CD4-positive, alpha-beta T cell (primary cell): Measurements from ENCODE around the gene CFAP97D1. TPM values are rescaled to one million over a fixed set of nuclear protein-coding genes. Genes with fewer than 3 reads are reported as not detected.

Experiments used
- ATAC-seq: fragments of 200-7000 bp; cut with Tn5 transposase; one replicate; pipeline ENCODE4 v1.10.0; 2022; ENCODE audit warnings: mild to moderate bottlenecking; ENCODE audit not compliant: poor library complexity
- CTCF ChIA-PET: fragments of 350-600 bp; sonication (Branson Sonifier 250); formaldehyde crosslinking; loops from one replicate; lab custom pipeline; 2021; ENCODE audit warnings: antibody characterized with exemption, inconsistent platforms; lab: Charles Lee
- POLR2A ChIA-PET: fragments of 350-600 bp; sonication (Branson Sonifier 250); formaldehyde crosslinking; loops from one replicate; lab custom pipeline; 2021; ENCODE audit warnings: antibody characterized with exemption, inconsistent platforms; lab: Charles Lee
- DNase-seq, 14 experiments: peaks; one replicate each; pipeline ENCODE4 v3.0.0-alpha.2; 2013 to 2020; ENCODE audit warnings: mixed read lengths in 2 of 14
- H3K27ac ChIP-seq, 2 donors: one replicate each; pipeline versions ENCODE4 v1.5.1 to v1.7.0; 2013; ENCODE audit warnings: low read length in 2 of 2, low read depth in 1 of 2, mild to moderate bottlenecking in 1 of 2
- H3K27me3 ChIP-seq, 2 experiments: 1 replicate in 1 of 2; 2 replicates in 1 of 2; pipeline versions ENCODE4 v1.6.1 to v1.7.0; 2013; ENCODE audit warnings: low read length in 2 of 2, control low read depth in 1 of 2, mild to moderate bottlenecking in 1 of 2, moderate library complexity in 1 of 2; ENCODE audit not compliant: insufficient read depth in 2 of 2, control insufficient read depth in 1 of 2
- H3K36me3 ChIP-seq: one replicate; pipeline ENCODE4 v1.6.1; 2013; ENCODE audit warnings: low read length, control low read depth; ENCODE audit not compliant: insufficient read depth
- H3K4me1 ChIP-seq: one replicate; pipeline ENCODE4 v1.6.1; 2013; ENCODE audit warnings: low read length, control low read depth; ENCODE audit not compliant: insufficient read depth
- H3K4me3 ChIP-seq: one replicate; pipeline ENCODE4 v1.5.1; 2013; ENCODE audit warnings: mild to moderate bottlenecking, low read length, moderate library complexity
- H3K9me3 ChIP-seq, 2 experiments: 1 replicate in 1 of 2; 2 replicates in 1 of 2; pipeline versions ENCODE4 v1.6.1 to v1.7.0; 2013; ENCODE audit warnings: low read length in 2 of 2, mild to moderate bottlenecking in 2 of 2, control low read depth in 1 of 2, moderate library complexity in 1 of 2; ENCODE audit not compliant: control insufficient read depth in 1 of 2, insufficient read depth in 1 of 2
- H3K27ac Mint-ChIP-seq: one replicate; pipeline ENCODE4 v1.8.0; 2020; ENCODE audit warnings: mixed read lengths
- H3K27me3 Mint-ChIP-seq: one replicate; pipeline ENCODE4 v1.8.0; 2021; ENCODE audit warnings: mixed read lengths
- H3K36me3 Mint-ChIP-seq: one replicate; pipeline ENCODE4 v1.8.0; 2021; ENCODE audit warnings: low read depth, mixed read lengths
- H3K4me1 Mint-ChIP-seq: one replicate; pipeline ENCODE4 v1.8.0; 2021; ENCODE audit warnings: low read depth, mixed read lengths
- H3K4me3 Mint-ChIP-seq: one replicate; pipeline ENCODE4 v1.8.0; 2020; ENCODE audit warnings: mild to moderate bottlenecking, mixed read lengths
- H3K9me3 Mint-ChIP-seq: one replicate; pipeline ENCODE4 v1.8.0; 2020; ENCODE audit warnings: mixed read lengths
- intact Hi-C, 2 experiments: fragments of 100-400 bp; cut with DNase I in 1 of 2; cut with micrococcal nuclease in 1 of 2; formaldehyde crosslinking; loops; one replicate each; pipeline versions ENCODE4 v1.15.1 to v1.9.0; 2023 to 2025; cut with DNase I, micrococcal nuclease
- total RNA-seq, 174 experiments: library from RNA in 2 of 174; stranded (reverse) in 2 of 174; gene quantifications; one replicate each; pipeline ENCODE4 v1.2.3 and lab custom pipeline; 2021 to 2026
- TF ChIP-seq, protein P1 (sequence below): fragments of 200-600 bp; IDR thresholded peaks from one replicate; pipeline ENCODE4 v1.8.0; 2022; ENCODE audit warnings: antibody characterized with exemption, mild to moderate bottlenecking

Gene CFAP97D1
- total RNA-seq, 2 experiments from 2014 or later = not detected

DNA sequence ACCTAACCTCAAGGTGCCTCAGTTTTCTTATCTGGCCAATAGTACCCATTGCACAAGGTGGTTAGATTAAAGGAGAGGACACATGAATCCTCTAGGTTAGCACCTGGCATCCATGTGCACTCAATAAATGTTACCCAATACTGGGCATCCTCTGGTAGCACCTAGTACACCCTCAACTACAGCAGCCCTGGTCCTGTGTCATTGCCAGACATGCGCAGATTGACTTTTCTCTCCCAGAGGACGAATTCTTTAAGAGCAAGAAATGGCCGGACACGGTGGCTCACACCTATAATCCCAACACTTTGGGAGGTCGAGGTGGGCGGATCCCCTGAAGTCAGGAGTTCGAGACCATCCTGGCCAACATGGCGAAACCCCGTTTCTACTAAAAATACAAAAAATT is 8.8 kb upstream of the CFAP97D1 start:
- Mint-ChIP-seq H3K27me3 (no peaks in the 10 kb centered on the region), H3K9me3 (no peaks in the 10 kb centered on the region), H3K4me3 (no peak overlapping the region), H3K27ac (no peak overlapping the region), H3K4me1 (no peaks in the 10 kb centered on the region), H3K36me3 (peaks cover 41% of the 10 kb centered on the region)
- ChIA-PET POLR2A (no interaction called here), CTCF (no interaction called here)
- Histone ChIP-seq H3K4me1 (no peaks in the 10 kb centered on the region), H3K27me3 (no peaks in the 10 kb centered on the region), H3K27ac (no peak overlapping the region), H3K4me3 (no peak overlapping the region), H3K36me3 (peaks cover 14% of the 10 kb centered on the region), H3K9me3 (no peaks in the 10 kb centered on the region)
- intact Hi-C loops = loop anchor here in 1 of 2 experiments (10.0 kb wide), 2 partner anchors 377 to 733 kb away; partner anchors contain the start of genes ARL4D and GPATCH8
- ATAC-seq (no peak), DNase-seq (no peak)
- TF ChIP-seq, protein P1, sequence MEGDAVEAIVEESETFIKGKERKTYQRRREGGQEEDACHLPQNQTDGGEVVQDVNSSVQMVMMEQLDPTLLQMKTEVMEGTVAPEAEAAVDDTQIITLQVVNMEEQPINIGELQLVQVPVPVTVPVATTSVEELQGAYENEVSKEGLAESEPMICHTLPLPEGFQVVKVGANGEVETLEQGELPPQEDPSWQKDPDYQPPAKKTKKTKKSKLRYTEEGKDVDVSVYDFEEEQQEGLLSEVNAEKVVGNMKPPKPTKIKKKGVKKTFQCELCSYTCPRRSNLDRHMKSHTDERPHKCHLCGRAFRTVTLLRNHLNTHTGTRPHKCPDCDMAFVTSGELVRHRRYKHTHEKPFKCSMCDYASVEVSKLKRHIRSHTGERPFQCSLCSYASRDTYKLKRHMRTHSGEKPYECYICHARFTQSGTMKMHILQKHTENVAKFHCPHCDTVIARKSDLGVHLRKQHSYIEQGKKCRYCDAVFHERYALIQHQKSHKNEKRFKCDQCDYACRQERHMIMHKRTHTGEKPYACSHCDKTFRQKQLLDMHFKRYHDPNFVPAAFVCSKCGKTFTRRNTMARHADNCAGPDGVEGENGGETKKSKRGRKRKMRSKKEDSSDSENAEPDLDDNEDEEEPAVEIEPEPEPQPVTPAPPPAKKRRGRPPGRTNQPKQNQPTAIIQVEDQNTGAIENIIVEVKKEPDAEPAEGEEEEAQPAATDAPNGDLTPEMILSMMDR = no peak

DNA sequence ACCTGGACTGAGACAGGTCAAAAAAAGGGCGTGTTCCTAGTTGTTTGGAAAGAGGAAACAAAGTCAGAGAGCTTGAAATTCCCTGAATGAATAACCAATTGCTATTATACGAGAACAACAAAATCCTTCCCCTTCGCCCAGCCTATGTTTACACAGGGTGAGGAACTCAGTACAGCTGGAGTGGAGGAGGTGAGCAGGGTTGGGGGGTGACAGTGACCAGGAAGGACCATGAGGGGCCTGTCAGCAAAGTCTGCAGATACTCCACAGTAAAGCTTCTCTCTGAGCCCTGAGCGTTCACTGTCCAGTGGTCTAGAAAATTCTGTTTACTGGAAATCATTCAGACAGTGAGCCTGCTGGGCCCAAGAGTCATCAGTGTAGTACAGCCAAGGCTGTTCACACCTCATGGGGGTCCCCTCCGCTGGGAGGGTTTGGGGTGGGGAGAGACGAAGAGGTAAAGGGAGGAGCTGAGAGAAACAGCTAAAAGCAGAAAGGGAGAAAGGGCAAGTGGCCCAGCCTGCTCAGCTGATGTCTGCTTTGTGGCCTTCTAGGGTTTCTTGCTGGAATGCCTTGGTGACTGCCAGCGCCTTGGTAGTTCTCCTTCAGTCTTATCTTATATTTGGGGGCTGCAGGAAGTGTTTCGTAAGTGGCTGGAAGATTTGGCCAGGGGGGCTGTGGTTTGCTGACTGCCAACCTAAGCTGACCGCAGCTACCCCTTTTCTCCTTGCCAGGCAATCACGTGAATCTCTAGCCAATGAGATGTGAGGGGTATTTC is 7.2 kb upstream of the CFAP97D1 start:
- H3K4me1 Mint-ChIP-seq = no peaks in the 10 kb centered on the region
- ATAC-seq = no peak
- H3K27ac ChIP-seq = no peak overlapping the region
- no peak overlapping the region for H3K4me3 ChIP-seq
- H3K36me3 Mint-ChIP-seq = peaks cover 41% of the 10 kb centered on the region
- no peaks in the 10 kb centered on the region for H3K27me3 Mint-ChIP-seq
- H3K4me3 Mint-ChIP-seq = no peak overlapping the region
- H3K9me3 Mint-ChIP-seq = no peaks in the 10 kb centered on the region
- no peaks in the 10 kb centered on the region for H3K9me3 ChIP-seq
- CTCF ChIA-PET = no interaction called here
- H3K27ac Mint-ChIP-seq = no peak overlapping the region
- H3K36me3 ChIP-seq = peaks cover 14% of the 10 kb centered on the region
- H3K4me1 ChIP-seq = peaks cover 9% of the 10 kb centered on the region
- TF ChIP-seq, protein P1 = no peak
- H3K27me3 ChIP-seq = no peaks in the 10 kb centered on the region
- POLR2A ChIA-PET = no interaction called here
- intact Hi-C loops = loop anchor here in 1 of 2 experiments (10.0 kb wide), 2 partner anchors 378 to 732 kb away; partner anchors contain the start of genes ARL4D and GPATCH8
- DNase-seq = peak in 1 of 14 experiments; percentile 18

DNA sequence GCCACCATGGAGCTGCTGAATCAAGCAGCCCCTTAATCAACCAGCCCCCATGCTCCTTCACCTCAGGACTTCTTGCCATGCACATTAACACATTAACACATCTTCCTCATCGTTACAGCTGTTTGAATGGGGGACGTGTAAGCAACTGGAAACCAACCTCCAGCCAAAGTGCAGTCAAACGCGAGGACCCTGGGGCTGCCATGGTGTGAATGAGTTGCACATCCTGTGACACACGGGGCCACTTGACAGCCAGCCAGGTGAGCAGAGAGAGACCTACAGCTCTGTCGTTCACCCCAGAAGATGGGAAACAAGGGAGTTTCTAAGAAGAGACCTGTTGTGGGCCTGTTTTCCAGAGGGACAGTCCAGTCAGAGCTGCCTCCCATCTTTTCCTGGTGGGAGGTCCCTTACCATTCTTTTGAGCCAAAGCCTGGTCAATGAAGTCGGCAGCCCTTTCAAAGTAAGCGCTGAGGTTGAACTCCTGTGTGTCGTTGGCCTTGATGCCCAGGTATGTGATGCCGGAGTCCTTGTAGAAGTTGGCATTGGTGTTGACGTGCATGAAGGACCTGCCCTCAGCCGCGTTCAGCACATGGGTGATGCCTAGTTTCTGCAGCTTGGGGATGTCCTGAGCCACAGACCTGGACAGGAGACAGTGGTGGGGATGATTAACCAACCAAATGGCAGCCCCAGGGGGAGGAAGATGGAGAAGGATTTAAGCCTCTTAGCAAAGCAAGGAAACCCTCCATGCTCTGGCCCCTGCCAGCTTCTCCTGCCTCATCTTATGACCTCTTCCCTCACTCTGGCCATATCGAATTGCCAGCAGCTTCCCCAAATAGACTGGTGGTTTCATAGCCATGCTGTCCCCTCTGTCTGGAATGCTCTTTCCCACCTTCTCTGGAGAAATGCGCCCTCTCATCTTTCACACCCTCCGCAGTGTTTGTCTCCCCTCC is 5.7 kb upstream of the CFAP97D1 start:
- ChIA-PET POLR2A (no interaction called here), CTCF (no interaction called here)
- Histone ChIP-seq H3K9me3 (no peaks in the 10 kb centered on the region), H3K4me1 (peaks cover 17% of the 10 kb centered on the region), H3K36me3 (peaks cover 10% of the 10 kb centered on the region), H3K27me3 (no peaks in the 10 kb centered on the region), H3K27ac (no peak overlapping the region), H3K4me3 (no peak overlapping the region)
- Mint-ChIP-seq H3K4me1 (peaks cover 5% of the 10 kb centered on the region), H3K27me3 (no peaks in the 10 kb centered on the region), H3K9me3 (no peaks in the 10 kb centered on the region), H3K4me3 (peak overlapping the region; percentile 42), H3K36me3 (peaks cover 32% of the 10 kb centered on the region), H3K27ac (no peak overlapping the region)
- TF ChIP-seq, protein P1 = no peak
- ATAC-seq (no peak), DNase-seq (no peak)
- intact Hi-C loops = loop anchor here in 1 of 2 experiments (10.0 kb wide), 2 partner anchors 380 to 730 kb away; partner anchors contain the start of genes ARL4D and GPATCH8
